ENCODE measurements around the gene LMOD1.
"Not testable (repeated sequence)": the region's sequence is repeated elsewhere in the genome, so short reads cannot be mapped to it uniquely, and the experiment has no call there.

LMOD1 gene

GRCh38 chr1:201945863-201946223, 505 bp downstream of the LMOD1 start:
- DNase-seq = no peak

GRCh38 chr1:201945157-201945556, 1.2 kb downstream of the LMOD1 start:
- no peak for DNase-seq

GRCh38 chr1:201944639-201945038, 1.7 kb downstream of the LMOD1 start:
- DNase-seq = no peak

- DNase-seq = no peak
Observed at GRCh38 chr1:201944002-201944401, 2.3 kb downstream of the LMOD1 start.

GRCh38 chr1:201942129-201942495, 4.2 kb downstream of the LMOD1 start:
- no peak for DNase-seq

- DNase-seq = no peak
Observed at GRCh38 chr1:201941420-201942128, 4.8 kb downstream of the LMOD1 start.

GRCh38 chr1:201940316-201940715, 6.0 kb downstream of the LMOD1 start:
- DNase-seq = not testable (repeated sequence)

- no peak for DNase-seq
Observed at GRCh38 chr1:201939574-201939973, 6.8 kb downstream of the LMOD1 start.

GRCh38 chr1:201939148-201939547, 7.2 kb downstream of the LMOD1 start:
- DNase-seq = no peak

GRCh38 chr1:201938440-201939035, 7.8 kb downstream of the LMOD1 start:
- DNase-seq = no peak

- no peak for DNase-seq
Observed at GRCh38 chr1:201937624-201938213, 8.6 kb downstream of the LMOD1 start.

- DNase-seq = no peak
Observed at GRCh38 chr1:201933840-201934430, 12.4 kb downstream of the LMOD1 start.

GRCh38 chr1:201930803-201931202, 15.5 kb downstream of the LMOD1 start:
- DNase-seq = no peak

GRCh38 chr1:201930137-201930536, 16.2 kb downstream of the LMOD1 start:
- DNase-seq = no peak

- no peak for DNase-seq
Observed at GRCh38 chr1:201928266-201928665, 18.1 kb downstream of the LMOD1 start.

- no peak for DNase-seq
Observed at GRCh38 chr1:201925981-201926645, 20.2 kb downstream of the LMOD1 start.

GRCh38 chr1:201925301-201925567, 21.1 kb downstream of the LMOD1 start:
- DNase-seq = no peak

GRCh38 chr1:201921952-201922558, 24.3 kb downstream of the LMOD1 start:
- no peak for DNase-seq

- DNase-seq = no peak
Observed at GRCh38 chr1:201918343-201918742, 28.0 kb downstream of the LMOD1 start.

- DNase-seq = no peak
Observed at GRCh38 chr1:201917362-201918033, 28.9 kb downstream of the LMOD1 start.

GRCh38 chr1:201916649-201917249, 29.6 kb downstream of the LMOD1 start:
- peak in 1 of 2 experiments; percentile 7 for DNase-seq

GRCh38 chr1:201914456-201915235, 31.7 kb downstream of the LMOD1 start:
- no peak for DNase-seq
